ENCODE data around the gene KAZN.

The KAZN gene

GRCh38 chr1:14894811-14895560 lies 296.5 kb downstream of the KAZN start:
- TF ChIP-seq ZIC2 (tag by site-specific recombination; IDR thresholded peaks at IDR 0.05) (peak; percentile 81), ZNF76 (tag by site-specific recombination; IDR thresholded peaks at IDR 0.05; ENCODE audit: borderline replicate concordance, low read depth) (no peak)
- CTCF ChIA-PET: interaction anchor here (0.5 to 1.2 kb wide), 2 partner anchors 20 to 71 kb away, joined by 4 read pairs; no protein-coding TSS in a partner anchor
- no peak overlapping the region for H3K4me3 ChIP-seq (ENCODE audit: low read depth, low read length)
- no peaks in the 10 kb centered on the region for H3K4me1 ChIP-seq (ENCODE audit: control insufficient read depth, insufficient read depth, low read length)
- H3K27ac ChIP-seq (ENCODE audit: extremely low read depth, low read depth, low read length): no peak overlapping the region
- POLR2A ChIA-PET: no interaction called here
- H3K9me3 ChIP-seq (ENCODE audit: control insufficient read depth, insufficient read depth, low read depth, low read length): no peaks in the 10 kb centered on the region
- no peaks in the 10 kb centered on the region for H3K36me3 ChIP-seq (ENCODE audit: control insufficient read depth in 2 of 2, insufficient read depth in 1 of 2, low read length in 2 of 2)

DNA sequence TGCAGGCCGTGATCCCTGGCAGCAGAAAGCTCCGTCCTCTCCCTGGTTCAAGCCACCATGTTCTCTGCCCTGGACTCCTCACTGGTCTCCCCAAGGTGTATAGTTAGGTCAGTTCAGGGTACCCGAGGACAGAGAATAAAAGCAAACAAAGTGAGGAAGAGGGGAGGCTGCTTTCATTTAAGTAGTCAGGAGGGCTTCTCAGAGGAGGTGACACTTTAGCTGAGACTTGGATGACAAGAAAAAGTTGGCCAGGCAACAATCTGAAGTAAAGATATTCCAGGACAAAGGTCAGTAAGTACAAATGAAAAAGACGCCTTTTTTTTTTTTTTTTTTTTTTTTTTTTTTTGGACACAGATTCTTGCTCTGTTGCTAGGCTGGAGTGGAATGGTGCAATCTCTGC lies 297.2 kb downstream of the KAZN start:
- TF ChIP-seq ZNF24 (tag by site-specific recombination; IDR thresholded peaks at IDR 0.05): no peak
- TF ChIP-seq, protein P1, sequence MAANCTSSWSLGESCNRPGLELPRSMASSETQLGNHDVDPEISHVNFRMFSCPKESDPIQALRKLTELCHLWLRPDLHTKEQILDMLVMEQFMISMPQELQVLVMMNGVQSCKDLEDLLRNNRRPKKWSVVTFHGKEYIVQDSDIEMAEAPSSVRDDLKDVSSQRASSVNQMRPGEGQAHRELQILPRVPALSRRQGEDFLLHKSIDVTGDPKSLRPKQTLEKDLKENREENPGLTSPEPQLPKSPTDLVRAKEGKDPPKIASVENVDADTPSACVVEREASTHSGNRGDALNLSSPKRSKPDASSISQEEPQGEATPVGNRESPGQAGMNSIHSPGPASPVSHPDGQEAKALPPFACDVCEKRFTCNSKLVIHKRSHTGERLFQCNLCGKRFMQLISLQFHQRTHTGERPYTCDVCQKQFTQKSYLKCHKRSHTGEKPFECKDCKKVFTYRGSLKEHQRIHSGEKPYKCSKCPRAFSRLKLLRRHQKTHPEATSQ (tag by site-specific recombination; IDR thresholded peaks at IDR 0.05): no peak
- TF ChIP-seq, protein P2, sequence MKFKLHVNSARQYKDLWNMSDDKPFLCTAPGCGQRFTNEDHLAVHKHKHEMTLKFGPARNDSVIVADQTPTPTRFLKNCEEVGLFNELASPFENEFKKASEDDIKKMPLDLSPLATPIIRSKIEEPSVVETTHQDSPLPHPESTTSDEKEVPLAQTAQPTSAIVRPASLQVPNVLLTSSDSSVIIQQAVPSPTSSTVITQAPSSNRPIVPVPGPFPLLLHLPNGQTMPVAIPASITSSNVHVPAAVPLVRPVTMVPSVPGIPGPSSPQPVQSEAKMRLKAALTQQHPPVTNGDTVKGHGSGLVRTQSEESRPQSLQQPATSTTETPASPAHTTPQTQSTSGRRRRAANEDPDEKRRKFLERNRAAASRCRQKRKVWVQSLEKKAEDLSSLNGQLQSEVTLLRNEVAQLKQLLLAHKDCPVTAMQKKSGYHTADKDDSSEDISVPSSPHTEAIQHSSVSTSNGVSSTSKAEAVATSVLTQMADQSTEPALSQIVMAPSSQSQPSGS (tag by site-specific recombination; IDR thresholded peaks at IDR 0.05; ENCODE audit: low read depth): no peak
- TF ChIP-seq ZNF341 (tag by site-specific recombination; IDR thresholded peaks at IDR 0.05; ENCODE audit: low read depth): no peak
- no peak for TF ChIP-seq ZNF16 (tag by site-specific recombination; IDR thresholded peaks at IDR 0.05; ENCODE audit: low read depth)
- TF ChIP-seq OSR2 (tag by site-specific recombination; IDR thresholded peaks at IDR 0.05): no peak
- TF ChIP-seq ZNF426 (tag by site-specific recombination; IDR thresholded peaks at IDR 0.05): no peak
- TF ChIP-seq, protein P3, sequence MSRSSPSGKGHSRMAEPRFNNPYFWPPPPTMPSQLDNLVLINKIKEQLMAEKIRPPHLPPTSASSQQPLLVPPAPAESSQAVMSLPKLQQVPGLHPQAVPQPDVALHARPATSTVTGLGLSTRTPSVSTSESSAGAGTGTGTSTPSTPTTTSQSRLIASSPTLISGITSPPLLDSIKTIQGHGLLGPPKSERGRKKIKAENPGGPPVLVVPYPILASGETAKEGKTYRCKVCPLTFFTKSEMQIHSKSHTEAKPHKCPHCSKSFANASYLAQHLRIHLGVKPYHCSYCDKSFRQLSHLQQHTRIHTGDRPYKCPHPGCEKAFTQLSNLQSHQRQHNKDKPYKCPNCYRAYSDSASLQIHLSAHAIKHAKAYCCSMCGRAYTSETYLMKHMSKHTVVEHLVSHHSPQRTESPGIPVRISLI (tag by site-specific recombination; IDR thresholded peaks at IDR 0.05): no peak
- TF ChIP-seq ZNF571 (tag by site-specific recombination; IDR thresholded peaks at IDR 0.05): no peak
- no peak for TF ChIP-seq ZNF776 (tag by site-specific recombination; IDR thresholded peaks at IDR 0.05; ENCODE audit: borderline replicate concordance)
- TF ChIP-seq KLF9 (tag by site-specific recombination; IDR thresholded peaks at IDR 0.05; ENCODE audit: low read depth): no peak
- TF ChIP-seq YY1 (tag by site-specific recombination; IDR thresholded peaks at IDR 0.05): no peak
- TF ChIP-seq FEZF1 (tag by site-specific recombination; IDR thresholded peaks at IDR 0.05): no peak
- TF ChIP-seq ZNF37A (tag by site-specific recombination; IDR thresholded peaks at IDR 0.05): no peak
- Histone ChIP-seq H3K36me3 (ENCODE audit: control insufficient read depth in 2 of 2, insufficient read depth in 1 of 2, low read length in 2 of 2) (no peaks in the 10 kb centered on the region), H3K27ac (ENCODE audit: extremely low read depth, low read depth, low read length) (no peak overlapping the region), H3K4me1 (ENCODE audit: control insufficient read depth, insufficient read depth, low read length) (no peaks in the 10 kb centered on the region), H3K9me3 (ENCODE audit: control insufficient read depth, insufficient read depth, low read depth, low read length) (no peaks in the 10 kb centered on the region), H3K4me3 (ENCODE audit: low read depth, low read length) (no peak overlapping the region)
- POLR2A ChIA-PET: no interaction called here
- CTCF ChIA-PET: no interaction called here

- no peaks in the 10 kb centered on the region for H3K36me3 ChIP-seq (ENCODE audit: control insufficient read depth in 2 of 2, insufficient read depth in 1 of 2, low read length in 2 of 2)
- ChIA-PET CTCF (interaction anchor here (1.2 to 1.3 kb wide), 2 partner anchors 19 to 131 kb away, joined by 3 read pairs; no protein-coding TSS in a partner anchor), POLR2A (no interaction called here)
- no peak overlapping the region for H3K27ac ChIP-seq (ENCODE audit: extremely low read depth, low read depth, low read length)
- H3K4me1 ChIP-seq (ENCODE audit: control insufficient read depth, insufficient read depth, low read length): no peaks in the 10 kb centered on the region
- H3K9me3 ChIP-seq (ENCODE audit: control insufficient read depth, insufficient read depth, low read depth, low read length): no peaks in the 10 kb centered on the region
- H3K4me3 ChIP-seq (ENCODE audit: low read depth, low read length): no peak overlapping the region
- no peak for TF ChIP-seq ZNF621 (tag by site-specific recombination; IDR thresholded peaks at IDR 0.05)
- TF ChIP-seq ZBTB7A (tag by site-specific recombination; IDR thresholded peaks at IDR 0.05; ENCODE audit: low read depth): no peak
- peak; percentile 49 for TF ChIP-seq ZNF335 (tag by site-specific recombination; conservative IDR thresholded peaks at IDR 0.05)
- TF ChIP-seq ZNF133 (tag by site-specific recombination; IDR thresholded peaks at IDR 0.05): no peak
Observed at GRCh38 chr1:14896381-14897079, 298.0 kb downstream of the KAZN start.

Measured in HEK293 (cell line).